ENCODE data around the gene SMS. TPM values are rescaled to one million over a fixed set of nuclear protein-coding genes. Genes with fewer than 3 reads are reported as not detected.
A peak's percentile ranks its signal among the peaks of the same experiment; 100 is the strongest.

Gene SMS
- total RNA-seq: 341 and 398 TPM in 2 replicates

DNA sequence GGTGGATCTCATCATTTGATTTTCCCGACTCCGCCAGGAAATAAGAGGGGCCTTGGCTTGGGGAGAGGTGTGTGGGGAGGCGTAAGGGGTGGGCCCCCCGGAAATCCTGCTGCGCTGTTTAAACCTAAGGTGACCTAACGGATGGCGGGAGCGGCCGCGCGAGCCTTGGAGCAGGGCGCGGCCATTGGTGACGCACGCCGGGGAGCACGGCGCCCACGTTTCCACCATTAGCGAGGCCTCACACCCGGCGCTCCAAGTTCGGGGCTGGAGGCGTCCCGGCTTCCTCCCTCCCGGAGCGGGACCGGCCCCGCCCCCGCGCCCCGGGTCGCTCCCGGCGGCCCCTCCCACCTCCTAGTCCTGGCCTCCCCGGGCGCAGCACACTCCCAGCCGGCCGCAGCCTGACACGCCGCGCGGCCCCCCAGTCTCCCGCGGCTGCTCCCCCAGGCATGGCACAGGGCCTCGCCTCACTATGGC, at the start of gene SMS:
Gene SMS (plus strand): TSS at position 354 of the 474 bp plus-strand sequence. CDS start 116 bp downstream, at position 470.
- DNase-seq (ENCODE audit: low read depth): no peak

DNA sequence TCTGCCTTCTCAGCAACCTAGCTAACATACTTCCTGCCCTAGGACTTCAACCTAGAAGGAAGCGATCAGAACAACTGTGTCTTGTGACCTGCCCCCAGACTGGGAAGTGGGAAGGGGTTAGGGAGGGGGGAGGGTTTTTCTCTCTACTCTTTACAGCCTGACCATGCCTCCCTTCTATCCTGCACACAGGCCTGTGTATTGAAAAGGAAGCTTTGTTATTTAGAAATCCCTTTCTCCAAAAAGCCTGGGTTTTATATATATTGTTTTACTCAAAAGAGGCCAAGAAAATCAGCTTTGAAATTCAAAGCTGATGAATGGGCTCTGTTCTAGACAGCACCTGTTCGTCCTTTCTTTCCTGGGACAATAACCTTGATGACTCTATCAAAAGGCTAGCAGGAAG, 35.2 kb upstream of the SMS start:
- DNase-seq (ENCODE audit: low read depth): no peak

DNA sequence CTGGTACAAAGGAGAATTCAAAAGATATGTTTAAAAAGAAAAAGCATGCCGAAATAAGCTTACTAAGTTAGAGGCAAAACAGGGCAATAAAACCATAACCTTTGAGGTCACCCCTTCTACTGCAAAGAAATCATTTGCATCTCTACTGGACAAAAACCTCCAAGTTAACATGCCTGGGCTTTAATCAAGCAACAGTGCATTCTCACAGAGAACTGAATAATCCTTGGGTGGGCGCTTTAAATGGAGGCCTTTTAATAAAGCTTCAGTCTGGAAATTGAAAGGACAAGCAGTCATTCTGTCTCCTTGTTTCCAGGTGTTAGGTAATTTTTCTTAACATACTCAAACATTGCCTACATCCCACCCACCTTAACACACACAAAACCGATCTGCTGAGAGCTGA, 34.6 kb upstream of the SMS start:
- DNase-seq (ENCODE audit: low read depth): peak; percentile 47

- peak; percentile 35 for DNase-seq (ENCODE audit: low read depth)
Observed at GRCh38 chrX:21907260-21907659, 33.2 kb upstream of the SMS start.

GRCh38 chrX:21911481-21911880, 29.0 kb upstream of the SMS start:
- DNase-seq (ENCODE audit: low read depth): no peak

DNA sequence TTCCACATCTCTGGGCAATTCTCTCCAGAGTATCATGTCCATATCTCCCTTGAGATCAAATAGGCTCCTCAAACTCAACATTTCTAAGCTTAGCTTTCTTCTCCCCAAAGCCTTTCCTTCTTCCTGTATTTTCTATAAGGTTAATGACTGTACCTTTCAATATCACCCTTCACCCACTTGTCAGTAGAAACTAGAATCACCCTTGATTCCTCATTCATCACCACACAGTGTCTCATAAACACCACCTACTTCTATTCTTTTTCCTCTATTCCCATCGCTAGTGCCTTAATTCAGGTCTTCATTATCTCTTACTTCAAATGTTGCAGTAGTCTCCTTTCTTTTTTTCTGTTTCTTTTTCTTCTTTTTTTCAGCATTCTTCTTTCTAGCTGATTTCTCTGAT, 28.3 kb upstream of the SMS start:
- no peak for DNase-seq (ENCODE audit: low read depth)

- DNase-seq (ENCODE audit: low read depth): no peak
Observed at GRCh38 chrX:21912989-21913388, 27.5 kb upstream of the SMS start.

GRCh38 chrX:21926116-21926515, 14.4 kb upstream of the SMS start:
- DNase-seq (ENCODE audit: low read depth): no peak

DNA sequence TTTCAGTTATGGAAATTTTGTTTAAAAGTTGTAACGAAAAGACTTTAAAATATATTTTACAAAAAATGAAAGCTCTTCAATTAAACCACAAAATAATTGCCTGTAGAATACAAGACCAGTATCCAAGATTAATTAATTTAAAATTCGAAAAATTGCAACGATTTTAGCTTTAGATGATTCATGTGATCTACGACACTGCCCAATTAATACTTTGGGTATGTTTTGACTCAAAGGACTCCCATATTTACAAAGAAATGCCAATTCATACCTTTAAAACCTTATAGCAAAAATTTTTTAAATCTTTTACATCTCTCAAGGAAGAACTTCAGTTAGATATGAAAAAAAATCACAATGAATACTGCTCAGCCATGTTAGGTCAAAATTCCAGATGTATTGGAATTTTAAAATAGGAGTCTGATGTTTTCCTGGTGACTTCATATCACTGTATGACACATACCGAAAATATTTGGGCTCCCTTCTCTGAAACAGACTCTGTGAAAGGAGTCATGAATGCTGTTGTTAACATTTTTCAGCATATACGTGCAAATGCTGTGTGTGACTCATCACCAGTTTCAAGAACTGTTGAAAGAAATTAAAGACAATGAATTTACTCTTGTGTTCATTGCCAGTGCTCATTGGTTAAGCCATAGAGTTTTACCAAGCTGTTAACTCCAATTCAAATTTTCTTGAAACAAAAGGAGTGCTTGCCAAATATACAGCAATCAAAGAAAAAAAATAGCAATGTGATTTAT, 13.8 kb upstream of the SMS start:
- peak; percentile 98 for DNase-seq (ENCODE audit: low read depth)

GRCh38 chrX:21929209-21929608, 11.3 kb upstream of the SMS start:
- no peak for DNase-seq (ENCODE audit: low read depth)

GRCh38 chrX:21930986-21931385, 9.5 kb upstream of the SMS start:
- DNase-seq (ENCODE audit: low read depth): no peak

GRCh38 chrX:21932292-21933002, 8.1 kb upstream of the SMS start:
- DNase-seq (ENCODE audit: low read depth): peak; percentile 93

DNA sequence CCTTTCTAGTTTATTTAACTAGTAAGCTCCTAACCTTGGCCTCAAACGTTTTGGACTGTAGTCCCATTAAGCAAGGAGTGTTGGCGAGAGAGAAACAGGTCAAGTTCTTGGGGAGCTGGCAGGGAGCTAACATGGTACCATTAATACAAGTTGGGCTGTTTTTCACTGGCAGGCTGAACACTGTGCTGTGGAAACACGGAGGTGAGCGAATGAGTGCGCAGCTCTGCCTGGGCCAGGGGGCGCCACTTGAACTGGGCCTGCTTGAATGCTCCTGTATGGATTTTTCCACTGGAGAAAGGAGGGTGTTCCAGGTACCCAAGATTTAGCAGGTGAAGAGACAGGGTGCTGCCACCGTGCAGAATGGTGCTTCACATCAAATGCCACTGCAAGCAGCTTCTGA, 7.4 kb upstream of the SMS start:
- DNase-seq (ENCODE audit: low read depth): no peak

DNA sequence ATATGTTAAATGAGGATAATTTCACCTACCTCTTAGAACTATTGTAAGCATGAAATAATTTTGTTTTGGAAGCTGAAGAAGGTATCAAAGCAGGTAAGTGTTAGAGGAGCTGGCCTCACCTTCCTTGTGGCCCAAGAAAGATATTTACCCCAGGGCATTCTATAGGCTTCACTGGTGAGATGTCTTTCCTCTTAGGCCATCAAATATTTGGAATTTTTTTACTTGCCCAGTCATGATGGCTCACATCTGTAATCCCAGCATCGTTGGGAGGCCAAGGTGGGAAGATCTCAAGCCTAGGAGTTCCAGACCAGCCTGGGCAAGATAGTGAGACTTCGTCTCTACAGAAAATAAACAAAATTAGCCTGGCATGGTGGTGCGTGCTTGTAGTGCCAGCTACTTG, 6.1 kb upstream of the SMS start:
- no peak for DNase-seq (ENCODE audit: low read depth)

DNA sequence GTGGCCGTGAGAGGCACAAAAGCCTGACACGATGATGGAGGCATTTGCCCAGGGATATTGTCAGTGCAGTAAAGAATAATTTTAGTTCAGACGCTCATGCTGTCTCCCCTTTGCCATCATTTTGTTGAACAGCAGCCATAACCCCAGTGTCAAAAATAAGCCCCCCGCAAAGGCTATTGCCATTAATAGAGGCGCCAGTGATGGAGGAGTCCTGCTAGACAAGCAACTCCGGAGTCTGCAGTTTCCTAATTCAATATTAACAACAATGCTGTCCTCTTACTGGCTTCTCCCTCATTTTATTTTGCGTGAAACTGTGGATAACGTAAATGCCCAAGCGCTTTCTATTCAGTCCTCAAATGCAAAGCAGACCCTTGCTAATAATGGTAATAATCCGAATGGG, 603 bp upstream of the SMS start:
- DNase-seq (ENCODE audit: low read depth): no peak

DNA sequence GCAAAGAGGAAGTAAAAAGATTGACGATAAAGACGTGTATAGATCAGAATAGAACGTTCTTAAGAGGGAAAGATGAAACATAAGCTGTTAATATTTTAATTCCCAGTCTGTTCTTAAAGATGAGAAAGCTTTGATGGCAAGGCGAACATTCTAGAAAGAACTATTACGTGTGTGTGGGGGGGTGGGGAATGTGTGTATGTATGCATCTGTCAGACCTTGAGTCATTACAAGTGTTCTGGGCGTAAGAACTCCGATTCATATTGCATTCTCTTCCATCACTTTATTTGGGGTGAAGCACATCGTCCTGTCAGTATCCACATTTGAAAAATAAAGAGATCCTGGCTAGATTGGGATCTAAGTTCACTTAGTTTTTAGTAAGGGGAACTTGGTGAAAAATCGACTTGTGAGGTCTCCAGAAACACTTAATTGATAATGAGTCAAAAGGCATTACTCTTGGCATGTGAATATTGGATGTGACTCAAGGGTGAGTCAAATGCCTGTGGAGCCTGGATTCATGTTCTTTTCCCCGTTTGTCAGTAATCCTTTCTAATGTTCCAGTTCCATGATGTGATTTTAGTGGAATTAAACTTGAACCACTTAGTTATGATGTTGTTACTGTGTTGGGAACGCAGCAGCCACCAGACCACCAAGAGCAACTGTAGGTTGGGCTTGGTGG, 3.1 kb downstream of the SMS start:
- DNase-seq (ENCODE audit: low read depth): peak; percentile 91

GRCh38 chrX:21944136-21944615, 3.7 kb downstream of the SMS start:
- no peak for DNase-seq (ENCODE audit: low read depth)

GRCh38 chrX:21946925-21947641, 6.6 kb downstream of the SMS start:
- peak; percentile 80 for DNase-seq (ENCODE audit: low read depth)

DNA sequence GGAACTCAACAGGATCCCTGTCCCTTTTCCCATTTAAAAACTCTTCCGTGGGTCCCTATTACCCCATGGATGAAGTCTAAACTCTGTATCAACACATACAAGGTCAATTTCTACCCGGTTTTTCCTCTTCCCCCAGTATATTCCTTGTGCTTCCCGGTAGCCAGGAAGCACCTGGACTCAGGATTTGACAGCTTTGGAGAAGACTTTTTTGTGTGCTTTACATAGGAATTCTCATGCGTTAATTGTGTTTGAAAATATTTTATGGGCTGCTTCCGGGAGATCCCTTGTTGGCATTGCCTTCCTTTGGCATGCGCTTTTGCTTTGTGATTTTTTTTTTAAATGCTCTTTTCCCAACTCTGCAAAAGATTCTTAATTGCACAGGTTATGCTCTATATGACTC, 7.2 kb downstream of the SMS start:
- DNase-seq (ENCODE audit: low read depth): no peak

DNA sequence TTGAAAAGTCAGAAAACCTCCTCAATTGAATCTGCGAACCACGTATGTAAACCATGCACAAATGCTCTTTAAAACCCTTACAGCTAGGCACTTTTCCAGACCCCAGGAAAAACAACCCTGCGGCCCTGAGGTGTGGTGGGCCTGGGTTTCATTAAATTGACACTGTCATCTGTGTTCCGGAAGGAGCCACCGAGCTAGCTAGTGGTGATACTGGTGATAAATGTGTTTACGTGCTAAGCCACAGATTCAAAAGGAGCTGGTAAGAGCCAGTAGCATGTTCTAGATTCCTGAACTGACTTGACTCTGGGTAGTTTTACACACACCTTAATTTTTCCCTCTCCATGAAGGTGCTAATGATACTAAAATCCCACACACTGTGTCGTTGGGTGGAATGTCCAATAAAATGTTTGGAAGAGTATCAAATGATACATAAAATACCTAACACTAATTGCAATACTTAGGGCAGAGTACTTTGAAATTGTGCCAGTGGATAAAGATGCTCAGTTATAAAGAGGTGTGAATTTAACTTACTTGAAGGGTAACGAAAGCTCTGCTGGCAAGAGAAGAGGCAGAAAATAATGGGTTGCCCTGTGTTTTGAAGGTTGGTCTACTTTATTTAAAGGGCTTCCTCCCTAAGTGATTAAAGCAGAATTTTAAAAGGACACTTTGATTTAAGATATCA, 8.5 kb downstream of the SMS start:
- DNase-seq (ENCODE audit: low read depth): no peak

- no peak for DNase-seq (ENCODE audit: low read depth)
Observed at GRCh38 chrX:21949689-21950088, 9.2 kb downstream of the SMS start.

Measured in renal cortical epithelial cell (primary cell).